HepG2 (cell line): ENCODE results near the gene PBX4. TPM values are rescaled to one million over a fixed set of nuclear protein-coding genes. Genes with fewer than 3 reads are reported as not detected.
A peak's percentile ranks its signal among the peaks of the same experiment; 100 is the strongest.

ENCODE experiments used
- E2F2 ChIP-seq: sonication (generic); formaldehyde crosslinking; IDR thresholded peaks from 2 replicates; pipeline ENCODE4 v1.4.0; 2020; ENCODE audit warnings: missing genetic modification reagents, borderline replicate concordance
- FIP1L1 ChIP-seq: fragments of 200-400 bp; formaldehyde crosslinking; IDR thresholded peaks from 2 replicates; pipeline ENCODE4 v1.6.1; 2018; ENCODE audit warnings: low read depth, mild to moderate bottlenecking, low read length, moderate library complexity, borderline replicate concordance; ENCODE audit not compliant: insufficient read depth
- IRF2 ChIP-seq: IDR thresholded peaks from 2 replicates; pipeline ENCODE4 v1.6.1; 2018; ENCODE audit warnings: missing genetic modification reagents, missing compliant biosample characterization
- JUND ChIP-seq: sonication (generic); formaldehyde crosslinking; IDR thresholded peaks from 2 replicates; pipeline ENCODE4 v1.8.0; 2022; ENCODE audit warnings: mild to moderate bottlenecking, missing genetic modification reagents
- POGZ ChIP-seq: sonication (generic); formaldehyde crosslinking; IDR thresholded peaks from 2 replicates; pipeline ENCODE4 v1.4.0; 2020; ENCODE audit warnings: mild to moderate bottlenecking, missing genetic modification reagents
- TBX3 ChIP-seq: fragments of 450-650 bp; IDR thresholded peaks from 2 replicates; pipeline ENCODE4 v1.6.1; 2017; ENCODE audit warnings: antibody characterized with exemption, mild to moderate bottlenecking, inconsistent platforms, borderline replicate concordance
- YEATS4 ChIP-seq: sonication (generic); formaldehyde crosslinking; IDR thresholded peaks from 2 replicates; pipeline ENCODE4 v1.4.0; 2020; ENCODE audit warnings: missing genetic modification reagents, borderline replicate concordance
- ZMYM4 ChIP-seq: sonication (generic); formaldehyde crosslinking; IDR thresholded peaks from 2 replicates; pipeline ENCODE4 v1.8.1; 2023; ENCODE audit warnings: mild to moderate bottlenecking, missing genetic modification reagents
- ZNF142 ChIP-seq: sonication (generic); formaldehyde crosslinking; IDR thresholded peaks from 2 replicates; pipeline ENCODE4 v1.4.0; 2020; ENCODE audit warnings: missing genetic modification reagents
- ZNF18 ChIP-seq: sonication (generic); formaldehyde crosslinking; IDR thresholded peaks from 2 replicates; pipeline ENCODE4 v1.8.0; 2022; ENCODE audit warnings: mild to moderate bottlenecking, missing genetic modification reagents; ENCODE audit not compliant: insufficient replicate concordance
- ZNF430 ChIP-seq: sonication (generic); formaldehyde crosslinking; IDR thresholded peaks from 2 replicates; pipeline ENCODE4 v1.9.0; 2021; ENCODE audit warnings: mild to moderate bottlenecking, missing genetic modification reagents
- ZNF460 ChIP-seq: sonication (generic); formaldehyde crosslinking; IDR thresholded peaks from 2 replicates; pipeline ENCODE4 v1.5.1; 2020; ENCODE audit warnings: missing genetic modification reagents, mild to moderate bottlenecking, borderline replicate concordance
- ZNF513 ChIP-seq: sonication (generic); formaldehyde crosslinking; conservative IDR thresholded peaks from 2 replicates; pipeline ENCODE4 v1.5.0; 2020; ENCODE audit warnings: missing genetic modification reagents
- ZNF691 ChIP-seq: sonication (generic); formaldehyde crosslinking; IDR thresholded peaks from 2 replicates; pipeline ENCODE4 v1.4.0; 2020; ENCODE audit warnings: missing genetic modification reagents, low read depth, mild to moderate bottlenecking, borderline replicate concordance
- polyA plus RNA-seq, 8 experiments: library from polyadenylated mRNA; depleted of rRNA in 3 of 8; stranded (reverse) in 7 of 8; unstranded in 1 of 8; fragments of >200 nt; fragmentation: Illumina TruSeq in 4 of 8; extraction: Trizol in 4 of 8; gene quantifications; 2 replicates each; pipeline versions ENCODE4 v1.2.1 to v1.2.3, GENCODE V29; 2011 to 2016; ENCODE audit warnings: low read depth in 4 of 8, missing spikeins in 1 of 8, mixed read lengths in 1 of 8; ENCODE audit not compliant: insufficient read depth in 1 of 8
- total RNA-seq, 5 experiments: library from RNA; depleted of rRNA; stranded (reverse); fragments of >200 nt; fragmentation: Illumina TruSeq; extraction: Trizol; gene quantifications; 2 replicates each; pipeline ENCODE4 v1.2.3, GENCODE V29; 2016; ENCODE audit warnings: low read depth in 1 of 5

The PBX4 gene
- total and polyA plus RNA-seq, 2 of the 13 experiments (the other 11 are each of a cell fraction or from before 2014, with no cell fraction given) = not detected

GRCh38 chr19:19663256-19664120, 45.0 kb upstream of the PBX4 start, which contains the start of gene ATP13A1 (continued):
- TF ChIP-seq ZNF142 (CRISPR knock-in tag) (0 out of 2 replicates have a peak, but pooled peaks have one; percentile 20), ZNF18 (peak; percentile 20), ZNF430 (no peak; the same call in 1 of the 2 replicates), POGZ (CRISPR knock-in tag) (peak; percentile 35; the same call in 1 of the 2 replicates), ZMYM4 (no peak), YEATS4 (CRISPR knock-in tag) (peak; percentile 86; the same call in 1 of the 2 replicates), E2F2 (CRISPR knock-in tag) (no peak), ZNF513 (CRISPR knock-in tag) (peak; percentile 38; the same call in 1 of the 2 replicates), TBX3 (no peak), IRF2 (CRISPR knock-in tag) (peak; percentile 69; the same call in 1 of the 2 replicates), JUND (CRISPR knock-in tag) (no peak), ZNF691 (CRISPR knock-in tag) (no peak), ZNF460 (CRISPR knock-in tag) (no peak), FIP1L1 (no peak)
